A375 (cell line): ENCODE measurements around the gene UBLCP1. TPM values are rescaled to one million over a fixed set of nuclear protein-coding genes. Genes with fewer than 3 reads are reported as not detected.

Experiments used
- small RNA-seq: library from RNA; depleted of rRNA; stranded (forward); fragments of <200 nt; gene quantifications from one replicate; pipeline ENCODE3, GENCODE V24; 2014
- total RNA-seq: library from RNA; depleted of rRNA; stranded (reverse); fragments of >200 nt; shearing (Covaris generic); gene quantifications from 2 replicates; pipeline ENCODE4 v1.2.3, GENCODE V29; 2014; rRNA removed

The UBLCP1 gene, protein sequence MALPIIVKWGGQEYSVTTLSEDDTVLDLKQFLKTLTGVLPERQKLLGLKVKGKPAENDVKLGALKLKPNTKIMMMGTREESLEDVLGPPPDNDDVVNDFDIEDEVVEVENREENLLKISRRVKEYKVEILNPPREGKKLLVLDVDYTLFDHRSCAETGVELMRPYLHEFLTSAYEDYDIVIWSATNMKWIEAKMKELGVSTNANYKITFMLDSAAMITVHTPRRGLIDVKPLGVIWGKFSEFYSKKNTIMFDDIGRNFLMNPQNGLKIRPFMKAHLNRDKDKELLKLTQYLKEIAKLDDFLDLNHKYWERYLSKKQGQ
- total RNA-seq: 15.9 and 19.9 TPM in 2 replicates

DNA sequence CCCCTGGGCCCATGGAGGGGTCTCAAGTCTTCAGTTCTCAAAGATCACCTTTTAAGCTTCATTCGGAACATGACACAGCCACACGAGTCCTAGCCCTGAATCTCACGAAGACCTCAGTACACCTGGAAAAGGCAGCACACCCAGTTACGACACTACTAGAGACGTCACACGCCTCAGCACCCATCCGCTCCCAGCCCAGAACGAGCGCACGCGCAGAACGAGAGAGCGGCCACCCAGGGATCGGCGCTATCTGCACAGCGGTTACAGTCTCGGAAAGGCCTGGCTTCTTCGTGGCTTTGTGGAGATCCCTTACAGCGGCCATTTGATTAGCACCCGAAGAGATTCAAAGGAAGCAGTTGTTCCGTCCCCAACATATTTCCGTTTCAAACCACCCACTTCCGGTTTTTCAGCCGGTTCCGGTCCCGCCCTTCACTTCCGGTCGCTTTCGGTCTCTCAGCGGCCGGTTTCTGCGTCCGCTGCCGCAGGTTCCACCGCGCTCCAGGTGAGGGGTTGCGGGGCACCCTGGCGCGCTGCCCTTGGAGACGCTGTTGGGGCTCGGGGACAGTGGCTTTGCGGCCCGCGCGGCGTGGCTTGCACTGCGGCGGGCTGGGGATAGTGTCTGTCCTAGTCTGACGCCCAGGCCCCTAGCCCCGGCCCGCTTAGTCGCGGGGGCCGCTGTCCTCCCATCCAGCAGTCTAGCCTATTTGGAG, at the start of gene UBLCP1:
Gene UBLCP1, plus strand, starts transcription at position 432 of the 710 bp plus-strand sequence. CDS start 5,626 bp downstream, outside the sequence.

DNA sequence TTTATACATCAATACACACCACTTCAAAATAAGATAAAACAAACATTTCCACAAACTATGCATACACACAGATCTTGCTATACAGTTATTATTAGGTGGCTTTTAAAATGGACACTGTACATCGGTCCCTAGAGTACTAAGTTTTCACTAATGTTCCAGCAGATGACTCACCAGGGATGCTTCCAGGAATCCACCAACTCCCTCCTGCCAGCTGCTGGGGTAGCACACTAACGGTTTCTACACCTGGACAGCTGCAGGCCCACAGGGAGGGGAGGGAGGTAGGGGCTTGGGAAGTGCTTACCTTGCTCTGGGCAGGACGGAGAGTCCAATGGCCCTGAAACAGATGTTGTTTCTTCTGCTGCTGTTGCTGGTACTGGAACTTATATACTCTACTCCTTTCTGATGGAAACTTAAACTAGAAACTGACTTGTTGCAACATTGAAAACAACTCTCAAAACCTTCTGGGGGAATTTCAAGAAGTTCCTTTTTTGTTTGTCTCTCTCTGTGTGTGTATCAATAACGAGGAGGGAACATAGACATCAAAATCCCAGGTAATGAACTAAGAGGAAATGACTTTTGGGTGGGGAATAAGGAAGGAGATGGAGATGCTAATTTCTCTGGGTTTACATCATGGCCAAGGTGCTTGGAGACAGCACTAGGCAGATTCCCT, 67.2 kb downstream of the UBLCP1 start, which contains the start of gene IL12B:
Gene IL12B, minus strand, starts transcription at position 357 of the 670 bp plus-strand sequence. CDS start 3,705 bp downstream, outside the sequence.

Small RNA genes within 50 kb of the gene (small RNA-seq; reads per million reads assigned to genes)
- 0.84 reads per million, percentile 49 among the genes with 10 or more reads in this experiment for gene RF00263
- not detected for gene RNU4ATAC2P

Other genes with a start within 250 kb of the UBLCP1 start
- 0.49 and 1.4 TPM in 2 replicates for gene EBF1, start 163.4 kb upstream of the UBLCP1 start, total RNA-seq
- 47.9 and 49.9 TPM in 2 replicates for gene RNF145, start 53.7 kb upstream of the UBLCP1 start, total RNA-seq
- not detected in 2 replicates for gene IL12B, start 67.2 kb downstream of the UBLCP1 start, total RNA-seq